Activated CD4-positive, alpha-beta T cell treated with anti-CD3 and anti-CD28 coated beads, Interleukin-2, amount 10 ng/mL, durations not matched to agents 24 days and 14 days (primary cell): Measurements from ENCODE around the gene EHMT1. TPM values are rescaled to one million over a fixed set of nuclear protein-coding genes. Genes with fewer than 3 reads are reported as not detected.
A peak's percentile ranks its signal among the peaks of the same experiment; 100 is the strongest.
"Not testable (repeated sequence)": the region's sequence is repeated elsewhere in the genome, so short reads cannot be mapped to it uniquely, and the experiment has no call there.

Experiments
- DNase-seq: peaks from one replicate; pipeline ENCODE4 v3.0.0; 2022
- H3K27ac Mint-ChIP-seq: one replicate; pipeline ENCODE4 v1.8.0; 2022; ENCODE audit warnings: mild to moderate bottlenecking, mixed read lengths
- H3K27me3 Mint-ChIP-seq: one replicate; pipeline ENCODE4 v1.8.0; 2022; ENCODE audit warnings: mixed read lengths
- H3K36me3 Mint-ChIP-seq: one replicate; pipeline ENCODE4 v1.8.0; 2022; ENCODE audit warnings: low read depth, mild to moderate bottlenecking, mixed read lengths
- H3K4me1 Mint-ChIP-seq: one replicate; pipeline ENCODE4 v1.8.0; 2021; ENCODE audit warnings: mixed read lengths
- H3K4me3 Mint-ChIP-seq: one replicate; pipeline ENCODE4 v1.8.0; 2022; ENCODE audit warnings: mild to moderate bottlenecking, moderate library complexity, mixed read lengths
- H3K9me3 Mint-ChIP-seq: one replicate; pipeline ENCODE4 v1.8.0; 2021; ENCODE audit warnings: mixed read lengths
- intact Hi-C: fragments of 100-400 bp; cut with micrococcal nuclease; formaldehyde crosslinking; loops from one replicate; pipeline ENCODE4 v1.15.1; 2023
- total RNA-seq: library from RNA; stranded (reverse); gene quantifications from 2 replicates; pipeline ENCODE4 v1.2.3, GENCODE V29; 2022

Gene EHMT1
- total RNA-seq, 1 donor from 2014 or later = 99.4 TPM

DNA sequence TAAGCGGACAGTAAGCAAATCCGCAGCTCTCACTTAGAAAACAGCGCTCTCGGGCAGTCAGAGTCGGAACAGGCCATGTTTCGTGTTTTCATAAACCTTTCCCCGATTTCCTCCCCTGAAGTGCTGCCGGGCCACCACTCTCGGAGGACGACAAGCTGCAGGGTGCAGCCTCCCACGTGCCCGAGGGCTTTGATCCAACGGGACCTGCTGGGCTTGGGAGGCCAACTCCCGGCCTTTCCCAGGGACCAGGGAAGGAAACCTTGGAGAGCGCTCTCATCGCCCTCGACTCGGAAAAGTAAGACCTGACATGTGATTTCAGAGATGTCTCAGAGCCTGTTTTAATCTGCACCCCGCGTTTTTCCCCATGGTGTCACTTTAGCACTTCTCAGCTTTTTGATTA lies 159.0 kb downstream of the EHMT1 start:
- Mint-ChIP-seq H3K9me3 (no peaks in the 10 kb centered on the region), H3K4me1 (no peaks in the 10 kb centered on the region), H3K27me3 (no peaks in the 10 kb centered on the region), H3K27ac (no peak overlapping the region), H3K4me3 (no peak overlapping the region), H3K36me3 (peaks cover 27% of the 10 kb centered on the region)
- no peak for DNase-seq
- intact Hi-C loops = no loop called here

DNA sequence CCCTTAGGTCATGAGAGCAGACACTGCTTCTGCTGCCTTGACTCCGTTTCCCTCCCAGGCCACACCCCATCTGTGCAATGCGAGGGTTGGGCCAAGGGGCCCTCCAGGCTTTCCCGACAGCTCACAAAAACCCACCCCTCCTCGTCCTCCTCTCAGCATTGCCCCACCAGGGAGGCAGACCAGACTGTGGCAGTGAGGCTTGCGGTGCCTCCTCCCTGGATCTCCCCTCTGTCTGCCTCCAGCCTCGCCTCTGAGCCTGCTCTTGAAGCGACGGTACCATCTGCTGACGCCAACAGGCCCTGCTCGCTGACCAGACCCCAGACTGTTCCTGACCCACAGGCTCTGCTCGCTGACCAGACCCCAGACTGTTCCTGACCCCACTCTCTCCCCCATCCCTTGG lies 159.5 kb downstream of the EHMT1 start:
- H3K36me3 Mint-ChIP-seq = peaks cover 29% of the 10 kb centered on the region
- no peak overlapping the region for H3K4me3 Mint-ChIP-seq
- H3K27ac Mint-ChIP-seq = no peak overlapping the region
- DNase-seq = no peak
- no peaks in the 10 kb centered on the region for H3K27me3 Mint-ChIP-seq
- no peaks in the 10 kb centered on the region for H3K9me3 Mint-ChIP-seq
- intact Hi-C loops = no loop called here
- no peaks in the 10 kb centered on the region for H3K4me1 Mint-ChIP-seq

DNA sequence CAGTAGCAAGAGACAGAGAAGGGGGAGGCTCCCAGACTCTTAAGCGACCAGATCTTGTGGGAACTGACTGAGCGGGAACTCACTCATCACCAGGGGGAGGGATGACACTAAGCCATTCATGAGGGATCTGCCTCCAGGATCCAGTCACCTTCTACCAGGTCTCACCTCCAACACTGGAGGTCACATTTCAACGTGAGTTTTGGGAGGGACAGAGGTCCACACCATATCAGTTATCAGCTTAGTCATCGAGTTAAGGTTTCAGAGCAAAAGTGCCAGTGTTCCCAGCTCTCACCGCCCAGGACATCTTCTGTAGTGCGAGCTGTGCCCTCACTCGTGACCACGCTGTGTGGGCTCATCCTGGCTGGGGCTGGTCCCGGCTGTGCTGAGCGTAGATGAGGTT lies 160.1 kb downstream of the EHMT1 start:
- peaks cover 30% of the 10 kb centered on the region for H3K36me3 Mint-ChIP-seq
- H3K4me3 Mint-ChIP-seq = no peak overlapping the region
- intact Hi-C loops = no loop called here
- no peaks in the 10 kb centered on the region for H3K9me3 Mint-ChIP-seq
- no peaks in the 10 kb centered on the region for H3K27me3 Mint-ChIP-seq
- H3K27ac Mint-ChIP-seq = no peak overlapping the region
- DNase-seq = no peak
- no peaks in the 10 kb centered on the region for H3K4me1 Mint-ChIP-seq

- H3K27ac Mint-ChIP-seq, DNase-seq, H3K27me3 Mint-ChIP-seq, intact Hi-C loops, H3K4me3 Mint-ChIP-seq, H3K9me3 Mint-ChIP-seq, H3K4me1 Mint-ChIP-seq: not testable (repeated sequence)
- peaks cover 38% of the 10 kb centered on the region for H3K36me3 Mint-ChIP-seq
These were observed 161.2 kb downstream of the EHMT1 start for GRCh38 chr9:137780031-137780430.

GRCh38 chr9:137781906-137782585 lies 163.2 kb downstream of the EHMT1 start:
- peaks cover 5% of the 10 kb centered on the region for H3K4me1 Mint-ChIP-seq
- H3K27me3 Mint-ChIP-seq = no peaks in the 10 kb centered on the region
- intact Hi-C loops = no loop called here
- H3K4me3 Mint-ChIP-seq = no peak overlapping the region
- H3K36me3 Mint-ChIP-seq = peaks cover 34% of the 10 kb centered on the region
- H3K27ac Mint-ChIP-seq = no peak overlapping the region
- no peaks in the 10 kb centered on the region for H3K9me3 Mint-ChIP-seq
- no peak for DNase-seq

- no peaks in the 10 kb centered on the region for H3K9me3 Mint-ChIP-seq
- no peaks in the 10 kb centered on the region for H3K27me3 Mint-ChIP-seq
- DNase-seq = no peak
- peaks cover 32% of the 10 kb centered on the region for H3K36me3 Mint-ChIP-seq
- intact Hi-C loops = no loop called here
- H3K27ac Mint-ChIP-seq = no peak overlapping the region
- H3K4me3 Mint-ChIP-seq = no peak overlapping the region
- peaks cover 8% of the 10 kb centered on the region for H3K4me1 Mint-ChIP-seq
These were observed 164.7 kb downstream of the EHMT1 start for GRCh38 chr9:137783521-137783920.

DNA sequence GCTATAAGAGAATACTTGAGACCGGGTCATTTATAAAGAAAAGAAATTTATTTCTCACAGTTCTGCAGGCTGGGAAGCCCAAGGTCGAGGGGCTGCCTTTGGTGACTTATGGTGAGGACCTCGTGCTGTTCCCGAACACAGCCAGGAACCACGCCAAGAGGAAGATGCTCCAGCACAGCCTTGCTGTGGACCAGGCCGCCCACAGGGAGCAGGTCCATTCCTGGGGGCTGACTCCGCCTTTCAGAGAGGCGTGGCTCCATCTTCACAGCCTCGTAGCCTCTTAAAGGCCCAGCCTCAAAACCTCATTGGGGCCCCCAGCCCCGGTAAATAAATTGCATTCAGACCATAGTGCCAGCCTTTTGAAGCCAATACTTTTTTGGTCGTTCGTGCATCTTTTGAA lies 165.2 kb downstream of the EHMT1 start:
- Mint-ChIP-seq H3K27ac (no peak overlapping the region), H3K27me3 (no peaks in the 10 kb centered on the region), H3K36me3 (peaks cover 27% of the 10 kb centered on the region), H3K9me3 (no peaks in the 10 kb centered on the region), H3K4me3 (no peak overlapping the region), H3K4me1 (peaks cover 8% of the 10 kb centered on the region)
- intact Hi-C loops = no loop called here
- no peak for DNase-seq

DNA sequence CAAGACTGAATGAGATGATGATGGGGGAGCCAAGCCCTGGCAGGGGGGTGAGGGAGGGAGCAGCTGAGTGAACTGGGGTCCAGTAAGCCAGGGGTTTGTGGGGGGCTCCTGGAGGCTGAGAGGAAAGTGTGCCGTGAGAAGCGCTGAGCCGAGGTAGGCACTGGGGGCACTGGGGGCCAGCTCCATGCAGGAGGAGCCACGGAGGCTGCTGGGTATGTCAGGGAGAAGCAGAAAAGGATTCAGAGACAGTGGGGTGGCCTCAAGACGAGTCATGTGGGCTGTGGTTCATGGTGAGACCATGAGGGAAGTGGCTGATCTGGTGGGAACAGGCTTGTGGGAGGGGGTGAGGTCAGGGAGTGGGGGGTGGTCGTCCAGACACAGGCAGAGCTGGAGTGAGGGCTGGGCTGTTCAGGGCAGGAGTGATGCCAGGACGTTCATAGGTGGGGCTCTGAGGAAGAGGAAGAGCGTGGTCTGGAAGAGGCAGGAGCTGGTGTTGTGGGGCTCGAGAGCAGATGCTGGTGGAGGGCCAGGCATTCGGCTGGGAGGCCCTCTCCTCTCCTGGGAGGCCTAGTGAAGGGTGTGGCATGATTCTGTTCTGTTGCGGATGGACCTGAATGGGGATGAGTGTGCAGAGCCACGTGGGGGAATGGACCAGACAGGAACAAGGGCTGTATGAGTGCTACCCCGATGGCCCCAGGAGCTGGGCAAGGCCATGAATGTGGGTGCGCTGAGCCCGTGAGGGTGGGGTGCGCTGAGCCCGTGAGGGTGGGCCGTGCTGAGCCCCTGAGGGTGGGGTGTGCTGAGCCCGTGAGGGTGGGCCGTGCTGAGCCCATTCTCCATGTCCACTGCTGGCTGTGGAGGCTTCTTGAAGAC lies 166.1 kb downstream of the EHMT1 start:
- no peaks in the 10 kb centered on the region for H3K27me3 Mint-ChIP-seq
- H3K4me1 Mint-ChIP-seq = peaks cover 8% of the 10 kb centered on the region
- peaks cover 30% of the 10 kb centered on the region for H3K36me3 Mint-ChIP-seq
- no peaks in the 10 kb centered on the region for H3K9me3 Mint-ChIP-seq
- H3K27ac Mint-ChIP-seq = peak overlapping the region; percentile 34
- no peak overlapping the region for H3K4me3 Mint-ChIP-seq
- intact Hi-C loops = no loop called here
- DNase-seq = no peak

DNA sequence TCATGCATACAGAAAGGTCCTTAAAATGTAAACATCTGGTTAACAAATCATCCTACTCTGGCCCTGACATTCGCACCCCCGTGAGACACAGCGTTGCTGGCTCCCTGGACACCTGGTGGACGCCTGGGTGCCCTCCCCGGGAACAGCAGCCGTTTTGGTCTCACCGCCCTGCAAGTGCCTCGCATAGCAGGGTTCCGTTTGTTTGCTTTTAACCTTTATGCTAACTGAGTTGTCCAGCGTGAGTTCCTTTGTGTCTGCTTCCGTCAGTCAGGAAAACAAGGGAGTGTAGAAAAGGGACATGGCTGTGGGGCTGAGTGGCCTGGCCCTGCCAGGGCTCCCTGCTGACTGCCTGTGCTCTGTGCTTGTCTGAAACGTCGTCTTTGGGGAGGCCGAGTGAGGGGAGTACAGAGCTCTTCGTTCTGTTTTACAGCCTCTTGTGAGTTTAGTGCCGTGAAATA lies 166.9 kb downstream of the EHMT1 start:
- Mint-ChIP-seq H3K9me3 (no peaks in the 10 kb centered on the region), H3K4me3 (no peak overlapping the region), H3K27ac (no peak overlapping the region), H3K36me3 (peaks cover 32% of the 10 kb centered on the region), H3K27me3 (no peaks in the 10 kb centered on the region), H3K4me1 (peaks cover 8% of the 10 kb centered on the region)
- intact Hi-C loops = no loop called here
- DNase-seq = no peak

DNA sequence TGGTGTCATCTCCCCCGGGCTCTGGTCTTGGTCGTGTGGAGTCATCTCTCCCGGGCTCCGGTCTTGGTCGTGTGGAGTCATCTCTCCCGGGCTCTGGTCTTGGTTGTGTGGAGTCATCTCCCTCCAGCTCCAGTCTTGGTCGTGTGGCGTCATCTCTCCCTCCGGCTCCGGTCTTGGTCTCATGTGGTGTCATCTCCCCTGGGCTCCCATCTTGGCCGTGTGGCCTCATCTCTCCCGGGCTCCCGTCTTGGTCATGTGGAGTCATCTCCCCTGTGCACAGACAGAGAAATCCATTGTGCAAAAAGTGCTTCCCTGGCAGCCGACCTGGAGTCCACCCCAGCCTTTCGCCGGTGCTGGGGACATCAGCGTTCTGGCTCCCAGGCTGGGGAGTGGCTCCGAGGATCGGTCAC lies 167.7 kb downstream of the EHMT1 start:
- H3K9me3 Mint-ChIP-seq = no peaks in the 10 kb centered on the region
- no peak overlapping the region for H3K4me3 Mint-ChIP-seq
- DNase-seq = no peak
- H3K4me1 Mint-ChIP-seq = peaks cover 8% of the 10 kb centered on the region
- H3K36me3 Mint-ChIP-seq = peaks cover 36% of the 10 kb centered on the region
- no peaks in the 10 kb centered on the region for H3K27me3 Mint-ChIP-seq
- H3K27ac Mint-ChIP-seq = no peak overlapping the region
- intact Hi-C loops = no loop called here

- no peaks in the 10 kb centered on the region for H3K27me3 Mint-ChIP-seq
- peaks cover 35% of the 10 kb centered on the region for H3K36me3 Mint-ChIP-seq
- no peaks in the 10 kb centered on the region for H3K9me3 Mint-ChIP-seq
- H3K4me1 Mint-ChIP-seq = peaks cover 8% of the 10 kb centered on the region
- no peak overlapping the region for H3K27ac Mint-ChIP-seq
- intact Hi-C loops = no loop called here
- DNase-seq = no peak
- no peak overlapping the region for H3K4me3 Mint-ChIP-seq
These were observed 168.6 kb downstream of the EHMT1 start for GRCh38 chr9:137787381-137787780.

DNA sequence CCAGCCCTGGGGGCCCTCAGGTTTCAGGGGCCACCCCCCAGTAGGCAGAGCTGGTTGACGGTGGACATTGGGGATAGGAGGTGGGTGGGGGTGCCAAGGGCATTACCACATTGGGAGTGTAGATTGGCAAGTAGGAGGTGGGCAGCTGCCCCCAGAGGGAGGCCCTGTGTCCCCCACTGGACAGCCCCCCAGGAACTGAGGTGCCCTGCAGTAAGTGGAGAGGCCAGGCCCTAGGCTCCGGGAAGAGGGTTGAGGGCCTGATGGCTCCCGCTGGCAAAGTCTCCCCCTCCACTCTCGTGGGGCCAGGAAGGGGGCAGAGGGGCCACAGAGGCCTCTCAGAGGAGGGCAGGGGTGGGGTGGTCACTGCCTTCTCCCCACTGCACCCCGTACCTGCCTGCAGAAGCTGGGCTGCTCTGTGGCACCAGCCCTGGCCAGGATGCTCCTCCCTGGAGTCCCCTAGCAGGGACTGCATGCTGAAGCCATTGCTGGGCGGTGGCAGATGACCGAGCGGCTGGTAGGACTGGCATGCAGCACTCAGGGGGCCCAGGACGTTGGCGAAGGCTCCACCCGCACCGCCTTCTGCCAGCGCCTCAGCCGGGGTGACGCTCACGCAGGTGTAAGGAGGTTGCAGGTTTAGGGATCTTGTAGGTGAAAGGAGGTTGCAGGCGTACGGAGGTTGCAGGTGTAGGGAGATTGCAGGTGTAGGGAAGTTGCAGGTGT lies 169.1 kb downstream of the EHMT1 start:
- peaks cover 34% of the 10 kb centered on the region for H3K36me3 Mint-ChIP-seq
- no peaks in the 10 kb centered on the region for H3K9me3 Mint-ChIP-seq
- intact Hi-C loops = no loop called here
- no peak for DNase-seq
- H3K4me1 Mint-ChIP-seq = peaks cover 8% of the 10 kb centered on the region
- H3K27ac Mint-ChIP-seq = no peak overlapping the region
- H3K27me3 Mint-ChIP-seq = no peaks in the 10 kb centered on the region
- no peak overlapping the region for H3K4me3 Mint-ChIP-seq

DNA sequence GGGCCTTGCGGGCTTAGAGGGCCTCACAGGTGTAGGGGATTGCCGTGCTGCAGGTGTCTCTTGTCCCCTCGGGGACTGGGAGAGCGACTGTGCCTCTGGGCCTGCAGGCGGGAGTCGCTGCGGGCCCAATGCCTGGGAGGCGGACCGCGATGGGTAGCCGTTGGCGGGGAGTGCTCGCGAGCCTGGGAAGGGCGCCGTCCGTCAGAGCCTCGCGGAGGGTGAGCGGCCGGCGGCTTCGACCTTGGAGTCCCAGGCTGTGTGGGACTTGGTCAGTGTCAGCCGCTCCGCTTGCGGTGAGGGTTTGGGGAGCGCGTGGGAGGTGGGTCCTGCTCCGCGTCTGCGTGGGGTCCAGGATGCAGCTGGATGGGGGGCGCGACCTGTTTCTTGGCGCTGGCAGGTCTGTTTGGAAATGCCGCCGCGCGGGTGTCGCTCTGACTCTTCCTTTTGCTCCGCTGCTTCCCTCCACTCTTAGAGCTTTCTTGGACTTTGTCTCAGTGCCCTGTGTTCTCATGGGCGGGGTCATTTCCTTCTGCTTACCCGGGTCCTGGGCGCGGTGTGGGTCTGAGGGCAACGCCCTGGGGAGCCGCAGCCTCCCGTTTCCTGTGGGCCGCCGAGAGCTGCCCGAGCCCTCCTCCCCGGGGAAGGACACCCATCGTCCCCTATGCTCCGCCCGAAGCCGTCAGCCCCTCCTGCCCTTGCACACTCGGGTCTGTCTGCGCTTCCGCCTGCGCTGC lies 169.9 kb downstream of the EHMT1 start:
- DNase-seq = no peak
- no peaks in the 10 kb centered on the region for H3K27me3 Mint-ChIP-seq
- peaks cover 37% of the 10 kb centered on the region for H3K36me3 Mint-ChIP-seq
- H3K9me3 Mint-ChIP-seq = no peaks in the 10 kb centered on the region
- no peak overlapping the region for H3K27ac Mint-ChIP-seq
- intact Hi-C loops = no loop called here
- peaks cover 9% of the 10 kb centered on the region for H3K4me1 Mint-ChIP-seq
- H3K4me3 Mint-ChIP-seq = no peak overlapping the region
